Femur (tissue), 1 donor: ENCODE measurements around the gene PPP1R9B.

Experiments used
- DNase-seq: peaks from one replicate; pipeline ENCODE4 v3.0.0-alpha.2; 2017

The PPP1R9B gene

DNA sequence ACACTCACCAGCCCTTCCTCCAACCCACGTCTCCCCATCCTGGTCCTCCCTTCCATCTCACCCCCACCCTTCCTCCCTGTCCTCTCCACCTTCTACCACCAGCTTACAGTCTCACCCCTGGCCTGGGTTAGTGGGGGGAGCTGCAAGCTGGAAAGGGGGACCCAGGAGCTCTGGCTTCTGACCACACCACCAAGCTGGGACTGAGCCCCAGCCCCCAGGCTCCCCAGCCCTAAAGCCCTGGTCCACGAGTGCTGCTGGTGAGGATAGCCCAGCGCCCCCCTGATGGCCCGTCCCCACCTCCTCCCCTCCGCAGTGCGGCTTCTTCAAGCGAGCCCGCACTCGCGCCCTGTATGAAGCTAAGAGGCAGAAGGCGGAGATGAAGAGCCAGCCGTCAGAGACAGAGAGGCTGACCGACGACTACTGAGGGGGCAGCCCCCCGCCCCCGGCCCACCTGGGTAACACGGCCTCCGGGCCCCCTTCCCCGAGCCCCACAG lies 62.5 kb downstream of the PPP1R9B start:
- DNase-seq, result no peak

DNA sequence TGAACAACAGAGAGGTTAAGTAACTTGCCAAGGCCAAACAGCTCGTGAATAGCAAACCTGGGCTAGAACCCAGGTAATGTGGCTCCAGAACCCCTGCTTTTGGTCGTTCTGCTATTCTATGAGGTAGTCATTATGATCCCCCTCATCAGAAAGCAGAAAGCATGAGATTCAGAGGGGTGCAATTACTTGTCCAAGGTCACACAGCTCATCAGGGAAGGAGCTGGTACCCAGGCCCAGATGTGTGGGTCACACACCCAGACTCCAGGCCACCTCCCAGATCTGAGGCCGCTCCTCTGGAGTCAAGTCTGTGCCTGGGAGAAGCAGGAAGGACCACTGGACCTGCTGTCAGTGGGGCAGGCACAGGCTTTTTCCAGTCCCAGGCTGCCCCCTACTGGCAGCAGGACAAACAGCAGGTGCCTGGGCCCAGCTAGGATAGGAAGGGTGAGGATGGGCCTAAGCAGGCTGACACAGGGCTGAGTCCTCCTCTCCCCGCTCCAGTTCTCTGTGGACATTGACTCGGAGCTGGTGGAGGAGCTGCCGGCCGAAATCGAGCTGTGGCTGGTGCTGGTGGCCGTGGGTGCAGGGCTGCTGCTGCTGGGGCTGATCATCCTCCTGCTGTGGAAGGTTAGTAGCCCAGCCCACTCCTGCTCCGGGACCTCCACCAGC lies 63.1 kb downstream of the PPP1R9B start:
- DNase-seq, result peak; percentile 85
